Stimulated activated CD4-positive, alpha-beta T cell treated with anti-CD3 and anti-CD28 coated beads, Interleukin-1b, Interleukin-23, amount 100 ng/mL, for 4 hours (primary cell): ENCODE results near the gene ADCK1.
"Not testable (repeated sequence)": the region's sequence is repeated elsewhere in the genome, so short reads cannot be mapped to it uniquely, and the experiment has no call there.

Source experiments
- DNase-seq, 2 donors: peaks; one replicate each; pipeline ENCODE4 v3.0.0-alpha.2; 2020; ENCODE audit warnings: low read depth in 2 of 2

Gene ADCK1

DNA sequence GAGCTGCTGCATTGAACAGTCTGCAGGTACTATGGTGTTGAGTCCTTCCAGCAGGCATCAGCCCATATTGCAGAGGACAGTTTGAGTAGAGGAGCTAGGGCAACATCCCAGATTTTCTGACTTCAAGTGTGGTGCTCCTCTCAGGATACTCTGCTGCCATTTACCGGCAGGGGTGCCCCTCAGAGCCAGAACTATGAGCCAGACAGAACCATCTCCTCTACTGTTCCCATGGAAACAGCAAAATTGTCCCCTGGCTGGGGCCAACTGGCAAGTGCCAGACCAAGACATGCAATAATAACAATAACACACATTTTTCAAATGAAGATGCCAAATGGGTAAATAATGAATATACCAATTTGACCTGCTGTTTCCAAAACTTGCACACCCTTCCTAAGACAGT, 102.9 kb downstream of the ADCK1 start:
- DNase-seq, result no peak

DNA sequence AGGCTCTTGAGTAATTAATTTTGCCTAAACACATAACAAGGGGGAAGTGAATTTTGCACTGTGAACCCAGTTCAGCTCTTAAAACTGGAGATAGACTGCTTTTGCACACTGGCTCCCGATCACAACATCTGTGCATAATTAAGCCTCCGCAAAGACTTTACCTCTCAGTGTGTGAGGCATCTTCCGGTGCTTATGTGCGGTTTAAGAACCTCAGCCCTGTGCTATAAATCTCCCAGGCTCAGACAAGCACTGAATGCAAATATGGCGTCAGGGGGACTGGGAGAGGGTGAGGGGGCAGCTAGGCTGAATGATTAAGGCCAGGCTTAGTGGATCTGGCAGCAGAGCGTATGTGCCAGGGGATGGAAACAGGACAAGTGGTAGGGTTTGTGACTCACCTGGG, 103.3 kb downstream of the ADCK1 start:
- DNase-seq, result no peak

DNA sequence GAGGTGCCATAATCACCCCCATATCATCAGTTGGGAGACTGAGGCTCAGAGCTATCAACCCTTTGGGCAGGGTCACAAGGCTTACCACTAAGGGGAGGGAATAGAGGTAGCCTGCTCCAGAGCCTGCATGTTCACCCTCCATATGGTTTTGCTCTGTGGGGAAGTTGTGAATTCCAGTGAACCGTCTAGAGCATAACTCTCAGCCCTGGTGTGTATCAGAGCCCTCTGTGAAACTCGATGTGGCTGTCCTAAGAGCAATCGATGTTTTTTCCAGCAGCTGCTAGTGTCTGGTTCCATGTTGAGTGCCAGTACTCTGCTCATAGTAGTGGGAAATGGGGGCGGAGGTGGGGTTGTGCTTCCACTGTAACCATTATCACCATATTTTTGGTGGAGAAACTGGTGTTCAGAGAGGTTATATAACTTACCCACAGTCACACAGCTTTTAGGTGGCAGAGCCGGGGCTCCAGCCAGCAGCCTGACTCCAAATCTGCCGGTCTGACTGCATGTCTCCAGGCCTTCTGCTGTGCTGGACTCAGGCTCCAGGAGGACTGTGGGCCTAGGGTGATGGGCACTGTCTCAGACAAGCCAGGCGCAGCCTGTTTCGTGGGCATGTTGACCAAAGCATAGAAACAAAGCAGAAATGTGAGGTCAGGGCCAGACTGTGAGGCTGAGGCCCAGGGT, 104.2 kb downstream of the ADCK1 start:
- DNase-seq, result no peak

DNA sequence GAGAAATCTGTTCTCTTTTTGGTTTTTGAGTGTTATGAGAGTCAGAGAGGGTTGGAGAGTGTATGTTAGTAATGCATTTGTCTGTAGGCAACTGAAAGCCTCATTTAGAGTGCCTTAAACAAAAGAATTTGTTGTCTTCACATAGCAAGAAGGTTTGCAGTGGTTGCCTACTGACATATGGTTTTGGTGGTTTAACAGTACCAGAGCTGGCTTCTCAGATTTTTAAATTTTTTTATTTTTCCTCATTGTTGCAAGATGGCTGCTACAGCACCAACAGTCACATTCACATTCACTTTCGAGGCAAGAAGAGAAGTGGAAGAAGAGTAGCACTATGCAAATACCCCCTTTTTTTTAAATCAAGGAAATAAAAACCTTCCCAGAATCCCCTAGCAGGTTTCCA, 106.5 kb downstream of the ADCK1 start:
- no peak for DNase-seq

DNA sequence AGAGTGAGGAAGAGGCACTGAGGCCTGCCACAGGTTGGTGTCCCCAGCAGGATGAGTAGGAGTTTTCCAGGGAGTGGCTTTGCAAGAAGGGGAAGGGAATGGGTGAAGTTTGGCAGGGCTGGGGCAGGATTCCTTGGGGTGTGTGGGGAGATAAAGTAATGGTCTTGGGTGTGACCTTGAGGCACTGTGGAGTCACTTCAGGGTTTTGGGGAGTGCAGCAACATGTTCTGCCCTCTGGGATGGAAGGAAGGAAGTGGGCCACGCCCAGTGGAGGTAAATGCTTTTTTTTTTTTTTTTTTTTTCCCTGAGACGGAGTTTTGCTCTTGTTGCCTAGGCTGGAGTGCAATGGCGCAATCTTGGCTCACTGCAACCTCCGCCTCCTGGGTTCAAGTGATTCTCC, 108.9 kb downstream of the ADCK1 start:
- no peak for DNase-seq

DNA sequence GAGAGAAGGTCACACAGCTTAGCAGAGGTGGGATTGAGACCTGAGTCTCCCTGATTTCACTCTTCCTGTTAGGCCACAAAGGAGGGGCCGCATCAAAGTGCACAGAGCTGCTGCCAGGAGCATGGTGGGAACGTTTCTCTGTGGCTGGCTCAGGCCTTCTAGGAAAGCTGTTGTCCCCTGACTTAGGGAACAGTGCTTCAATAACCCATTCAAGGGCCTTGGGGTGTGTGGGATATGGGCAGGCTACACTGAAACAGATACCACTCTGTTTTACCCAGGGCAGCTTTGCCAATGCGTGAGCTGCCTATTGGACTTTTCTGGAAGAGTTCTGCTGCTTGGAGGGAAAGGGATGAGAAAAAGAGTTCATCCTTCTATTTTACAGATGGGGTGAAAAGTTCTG, 110.0 kb downstream of the ADCK1 start:
- no peak for DNase-seq

DNA sequence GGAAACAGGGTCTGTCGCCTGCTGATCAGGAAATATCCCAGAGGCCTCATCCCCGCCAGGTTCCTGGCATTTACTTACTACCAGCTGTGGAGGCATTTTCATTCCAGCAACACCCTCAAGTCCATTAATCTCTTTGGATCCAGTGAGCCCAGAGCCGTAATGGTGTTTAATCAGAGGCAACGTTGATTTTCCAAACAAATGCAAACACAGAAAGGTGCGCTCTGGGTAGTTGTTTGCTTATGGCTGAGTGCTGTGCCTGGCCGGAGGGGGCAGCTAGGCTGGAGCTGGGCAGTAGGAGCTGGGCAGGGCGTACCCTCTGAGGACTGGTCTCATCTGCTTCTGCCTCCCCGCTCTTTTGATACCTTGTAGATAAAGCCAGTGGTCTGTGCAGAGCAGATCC, 110.6 kb downstream of the ADCK1 start:
- DNase-seq, result no peak

DNA sequence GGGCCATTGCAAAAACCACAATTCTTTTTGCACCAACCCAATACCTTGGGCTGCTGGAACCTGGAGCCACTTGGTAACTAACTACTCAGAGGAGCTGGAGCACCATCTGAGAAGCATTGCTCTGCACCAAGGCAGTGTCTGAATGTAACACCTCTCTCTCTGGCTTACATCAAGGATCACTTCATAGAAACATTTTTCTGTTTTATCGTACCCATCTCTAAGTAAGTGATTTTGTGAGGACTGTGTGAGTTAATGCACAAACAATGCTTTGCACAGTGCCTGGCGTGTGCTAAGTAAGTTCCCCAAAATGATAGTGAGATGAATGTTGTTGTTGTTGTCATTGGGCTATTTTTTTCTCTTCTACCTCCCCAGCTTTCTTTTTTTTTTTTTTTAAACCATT, 111.4 kb downstream of the ADCK1 start:
- no peak for DNase-seq

DNA sequence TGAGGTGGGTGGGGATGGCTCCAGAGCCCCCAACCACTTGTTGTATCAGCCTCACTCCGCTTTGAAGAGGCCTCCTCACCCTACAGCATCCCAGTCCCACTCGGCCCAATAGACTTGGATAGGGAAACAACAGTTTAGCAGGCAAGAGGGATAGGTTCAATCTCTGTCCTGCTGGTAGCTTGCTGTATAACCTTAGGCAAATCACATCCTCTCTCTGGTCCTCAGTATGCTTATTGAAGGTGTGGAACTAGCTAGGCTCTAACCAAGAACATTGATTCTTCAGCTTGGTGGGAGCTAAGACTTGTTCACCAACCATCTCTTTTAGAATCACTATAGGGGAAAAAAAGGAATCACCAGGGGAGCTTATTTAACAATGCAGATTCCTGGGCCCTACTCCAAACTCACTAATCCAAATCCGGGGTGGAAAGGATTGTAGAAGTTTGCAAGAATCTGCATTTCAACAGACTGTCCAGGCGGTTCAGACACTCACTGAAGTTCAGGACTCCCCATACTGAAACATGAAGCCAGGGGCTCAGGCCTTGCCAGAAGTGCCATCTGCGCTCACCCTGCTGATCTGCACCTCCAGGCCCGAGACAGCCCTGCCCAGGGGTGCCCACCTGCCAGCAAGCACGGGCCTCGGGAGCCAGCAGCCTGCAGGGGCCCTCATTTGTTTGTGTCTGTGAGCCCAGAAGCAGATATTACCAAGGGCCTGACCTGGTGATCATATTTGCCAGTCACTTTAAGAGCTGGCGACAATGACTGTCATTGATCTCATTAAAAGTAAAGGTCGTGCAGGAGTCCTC, 113.0 kb downstream of the ADCK1 start:
- no peak for DNase-seq

DNA sequence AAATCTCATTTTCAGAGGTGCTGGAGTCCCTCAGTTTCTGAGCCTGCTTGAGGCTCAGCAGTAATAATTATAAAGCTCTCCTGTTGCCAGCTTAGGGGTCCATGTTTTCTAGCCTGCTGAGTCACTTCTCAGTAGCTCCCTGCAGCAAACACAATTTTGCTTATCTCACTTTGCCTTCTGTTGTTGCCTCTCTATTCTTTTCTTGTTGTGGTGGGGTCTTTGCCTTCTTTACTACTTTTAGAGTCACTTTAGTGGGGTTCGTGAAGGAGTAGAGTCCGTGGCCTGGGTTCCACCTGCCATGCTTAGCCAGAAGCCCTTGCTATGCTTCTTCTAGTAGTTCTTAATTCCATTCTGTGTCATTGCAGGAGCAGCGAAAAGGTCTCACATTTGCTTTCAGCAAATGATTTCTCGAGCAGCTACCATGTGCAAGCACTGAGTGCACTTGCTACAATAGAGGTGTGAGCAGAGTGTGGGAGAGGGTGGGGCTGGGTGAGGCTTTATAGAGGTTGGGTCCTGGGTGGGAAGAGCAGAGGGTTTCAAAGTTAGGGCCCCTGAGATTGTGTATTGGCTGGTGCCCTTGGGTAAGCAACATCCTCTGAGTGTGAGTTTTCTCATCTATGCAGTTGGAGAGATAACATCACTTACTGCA, 114.3 kb downstream of the ADCK1 start:
- DNase-seq, result no peak

DNA sequence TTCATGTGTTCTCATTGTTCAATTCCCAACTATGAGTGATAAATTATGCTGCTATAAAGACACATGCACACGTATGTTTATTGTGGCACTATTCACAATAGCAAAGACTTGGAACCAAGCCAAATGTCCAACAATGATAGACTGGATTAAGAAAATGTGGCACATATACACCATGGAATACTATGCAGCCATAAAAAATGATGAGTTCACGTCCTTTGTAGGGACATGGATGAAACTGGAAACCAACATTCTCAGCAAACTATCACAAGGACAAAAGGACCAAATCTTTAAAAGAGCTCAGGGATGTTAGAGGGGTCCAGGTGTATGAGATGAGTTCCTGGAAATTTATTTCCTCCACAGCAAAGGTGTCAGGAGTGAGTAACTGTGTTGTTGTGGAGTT, 115.5 kb downstream of the ADCK1 start:
- DNase-seq, result not testable (repeated sequence)

DNA sequence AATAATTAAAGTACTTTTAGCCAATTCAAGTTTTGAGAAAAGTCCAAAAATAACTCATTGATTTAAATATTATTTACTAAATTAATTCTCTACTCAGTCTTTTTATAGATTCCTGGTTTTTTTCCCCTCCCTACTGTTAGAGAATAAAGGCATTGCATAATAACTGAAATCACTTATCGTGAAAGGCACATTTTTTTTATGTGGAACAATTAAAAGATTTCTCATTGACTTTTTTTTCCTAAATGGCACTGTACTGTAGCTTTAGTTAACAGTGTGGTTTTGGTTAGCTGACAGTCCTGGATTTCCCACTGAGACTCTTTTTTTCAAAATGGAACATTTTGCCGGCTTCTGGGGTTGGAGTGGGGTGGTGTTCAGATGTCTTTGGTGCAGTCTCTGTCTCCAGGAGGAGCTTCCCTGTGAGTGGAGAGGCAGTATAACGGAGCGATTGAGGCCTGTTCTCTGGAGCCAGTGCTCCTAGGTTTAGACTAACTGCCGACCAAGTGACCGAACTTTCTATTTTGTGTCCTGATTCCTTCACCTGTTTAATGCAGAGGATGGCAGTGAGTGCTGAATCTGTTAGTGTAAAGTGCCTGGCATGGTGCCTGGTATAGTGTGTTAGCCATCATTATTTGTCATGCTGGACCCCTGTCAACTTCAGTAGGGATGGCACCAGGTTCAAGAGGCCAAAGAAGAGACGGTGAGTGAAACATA, 117.7 kb downstream of the ADCK1 start:
- no peak for DNase-seq

DNA sequence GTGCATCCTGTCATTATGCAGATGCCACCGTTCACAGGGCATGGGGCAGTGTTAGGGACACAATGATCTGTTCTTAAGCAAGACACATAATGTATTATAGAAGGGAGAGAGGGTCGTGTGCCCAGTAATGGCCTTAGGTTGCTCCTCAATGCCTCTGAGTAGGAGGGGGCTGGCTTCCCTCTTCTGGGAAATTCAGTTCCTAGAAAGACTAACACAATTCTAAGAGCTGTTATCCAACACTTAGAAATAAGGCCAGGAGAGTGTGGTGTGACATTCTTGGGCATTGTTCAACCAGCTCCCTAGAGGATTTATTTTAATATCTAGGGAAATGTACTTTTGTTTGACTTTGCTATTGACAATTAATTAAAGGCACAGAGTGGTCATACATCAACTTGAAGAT, 118.5 kb downstream of the ADCK1 start:
- no peak for DNase-seq

DNA sequence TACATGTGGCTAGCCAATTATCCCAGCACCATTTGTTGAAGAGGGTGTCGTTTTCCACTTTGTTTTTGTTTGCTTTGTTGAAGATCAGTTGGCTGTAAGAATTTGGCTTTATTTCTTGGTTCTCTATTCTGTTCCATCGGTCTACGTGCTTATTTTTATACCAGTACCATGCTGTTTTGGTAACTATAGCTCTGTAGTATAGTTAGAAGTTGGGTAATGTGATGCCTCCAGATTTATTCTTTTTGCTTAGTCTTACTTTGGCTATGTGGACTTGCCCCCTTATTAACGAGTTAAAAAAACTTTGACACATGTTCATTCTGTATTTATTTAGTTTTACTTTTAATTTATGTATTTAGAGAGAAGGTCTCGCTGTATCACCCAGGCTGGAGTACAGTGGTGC, 120.4 kb downstream of the ADCK1 start:
- DNase-seq, result no peak

DNA sequence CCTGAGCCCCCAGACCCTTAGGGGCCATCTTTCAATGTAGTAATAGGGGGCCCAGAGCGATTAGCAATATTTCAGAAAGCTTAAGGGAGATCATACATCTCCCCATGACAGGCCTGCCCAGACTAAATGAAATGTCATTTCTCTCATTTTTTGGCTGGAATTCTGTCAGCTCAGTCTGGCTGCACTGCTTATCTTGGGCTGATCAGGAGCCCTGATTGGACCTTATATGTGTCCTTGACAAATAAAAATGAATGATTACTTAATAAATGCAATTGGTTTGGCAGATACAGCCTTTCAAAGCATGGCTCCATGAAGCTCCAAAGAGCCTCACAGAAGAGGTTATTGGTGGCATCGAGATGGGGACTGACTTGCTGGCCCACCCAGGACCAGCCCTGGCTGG, 121.9 kb downstream of the ADCK1 start:
- DNase-seq, result no peak

DNA sequence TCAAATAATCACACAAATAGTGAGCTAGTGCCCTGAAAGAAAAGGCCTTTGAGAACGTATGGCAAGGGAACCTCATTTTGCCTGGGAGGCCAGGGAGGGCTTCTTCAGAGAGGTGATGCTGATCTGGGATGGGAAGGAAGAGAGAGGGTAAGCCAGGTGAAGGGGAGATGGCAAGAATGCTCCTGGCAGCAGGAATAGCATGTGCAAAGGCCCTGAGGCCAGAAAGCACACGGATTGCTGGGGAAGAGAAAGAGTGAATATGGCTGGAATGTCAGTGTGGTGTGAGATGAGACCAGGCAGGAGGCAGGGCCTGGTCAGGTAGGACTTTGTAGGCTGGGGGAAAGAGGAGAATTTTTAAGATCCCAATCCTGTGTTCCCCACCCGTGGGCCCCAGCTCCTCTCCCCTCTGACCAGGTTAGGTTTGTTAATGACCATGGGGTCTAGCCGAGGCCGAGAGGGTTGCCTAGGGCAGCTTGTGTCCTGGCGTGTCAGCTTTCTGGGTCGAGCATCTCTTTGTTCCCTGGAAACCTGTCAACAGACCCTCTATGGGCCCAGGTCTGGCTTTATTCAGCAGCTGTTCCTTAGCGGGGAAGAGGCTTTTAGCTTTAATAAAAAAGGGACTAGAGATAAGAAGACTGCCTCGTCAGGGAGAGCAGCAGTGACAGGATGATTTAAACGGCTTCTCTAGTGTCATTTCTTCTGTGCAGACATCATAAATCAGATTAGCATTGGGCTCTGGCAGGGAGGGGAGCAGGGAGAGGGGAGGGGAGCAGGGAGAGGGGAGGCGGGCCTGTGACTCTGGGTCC, 123.4 kb downstream of the ADCK1 start:
- no peak for DNase-seq

DNA sequence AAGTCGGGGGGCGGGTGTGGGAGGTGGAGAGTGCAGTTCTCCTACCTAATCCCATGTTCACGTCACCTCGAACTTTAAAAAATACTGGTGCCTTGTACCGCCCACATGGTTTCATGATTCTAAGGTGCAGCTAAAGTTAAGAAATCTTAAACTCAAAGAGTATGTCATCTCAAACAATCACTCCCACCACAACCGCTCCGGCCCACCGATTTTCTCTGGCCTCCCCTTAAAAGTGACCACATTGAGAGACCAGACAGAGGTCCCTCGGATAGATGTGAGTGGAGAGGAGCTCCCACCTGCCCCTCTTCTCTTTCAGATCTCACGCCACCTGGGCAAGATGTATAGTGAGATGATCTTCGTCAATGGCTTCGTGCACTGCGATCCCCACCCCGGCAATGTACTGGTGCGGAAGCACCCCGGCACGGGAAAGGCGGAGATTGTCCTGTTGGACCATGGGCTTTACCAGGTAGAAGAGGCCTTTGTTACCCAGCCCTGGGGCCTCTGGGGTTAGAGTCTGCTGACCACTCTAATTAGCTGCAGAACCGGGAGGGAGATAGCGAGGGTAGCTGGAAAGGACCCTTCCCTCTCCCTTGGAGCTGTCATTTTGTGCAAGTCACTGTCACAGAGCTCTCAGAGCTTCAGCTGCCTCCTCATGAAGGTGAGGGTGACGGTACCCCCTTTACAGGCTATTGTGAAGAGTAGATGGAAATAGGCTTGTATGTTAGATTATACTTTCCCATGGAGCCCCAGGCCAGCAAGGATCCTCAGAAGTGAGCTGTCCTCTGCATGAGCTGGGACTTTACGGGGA, 124.4 kb downstream of the ADCK1 start:
- DNase-seq, result no peak

DNA sequence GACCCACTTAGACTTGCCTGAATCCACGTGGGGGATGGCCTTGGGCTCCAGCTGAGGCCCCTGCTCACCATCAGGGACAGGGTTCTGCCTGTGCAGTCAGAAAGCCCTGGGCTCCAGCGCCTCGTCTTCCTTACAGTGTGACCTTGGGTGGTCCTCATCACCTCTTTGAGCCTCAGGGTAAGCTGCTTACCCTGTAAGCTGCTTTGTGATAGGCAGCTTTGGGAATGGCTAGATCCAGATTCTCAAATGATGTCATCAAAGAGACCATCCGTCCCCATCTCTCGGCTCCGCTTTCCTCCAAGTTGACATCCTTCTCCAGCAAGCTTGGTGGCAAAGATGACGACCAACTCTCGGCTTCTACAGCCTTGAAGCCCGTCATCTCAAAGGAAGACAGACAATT, 127.0 kb downstream of the ADCK1 start:
- DNase-seq, result no peak

DNA sequence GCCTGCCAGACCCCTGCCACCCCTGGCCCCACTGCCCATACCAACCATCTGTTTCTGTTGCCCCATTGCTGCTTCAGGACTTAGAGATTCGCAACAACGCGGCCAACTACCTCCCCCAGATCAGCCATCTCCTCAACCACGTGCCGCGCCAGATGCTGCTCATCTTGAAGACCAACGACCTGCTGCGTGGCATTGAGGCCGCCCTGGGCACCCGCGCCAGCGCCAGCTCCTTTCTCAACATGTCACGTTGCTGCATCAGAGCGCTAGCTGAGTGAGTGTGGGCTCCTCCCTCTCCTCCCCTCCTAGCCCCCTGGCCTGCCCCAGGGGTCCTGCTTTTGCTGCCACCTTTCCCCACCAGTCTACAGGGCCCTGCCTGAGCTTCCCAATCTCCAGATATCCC, 131.5 kb downstream of the ADCK1 start:
- no peak for DNase-seq

DNA sequence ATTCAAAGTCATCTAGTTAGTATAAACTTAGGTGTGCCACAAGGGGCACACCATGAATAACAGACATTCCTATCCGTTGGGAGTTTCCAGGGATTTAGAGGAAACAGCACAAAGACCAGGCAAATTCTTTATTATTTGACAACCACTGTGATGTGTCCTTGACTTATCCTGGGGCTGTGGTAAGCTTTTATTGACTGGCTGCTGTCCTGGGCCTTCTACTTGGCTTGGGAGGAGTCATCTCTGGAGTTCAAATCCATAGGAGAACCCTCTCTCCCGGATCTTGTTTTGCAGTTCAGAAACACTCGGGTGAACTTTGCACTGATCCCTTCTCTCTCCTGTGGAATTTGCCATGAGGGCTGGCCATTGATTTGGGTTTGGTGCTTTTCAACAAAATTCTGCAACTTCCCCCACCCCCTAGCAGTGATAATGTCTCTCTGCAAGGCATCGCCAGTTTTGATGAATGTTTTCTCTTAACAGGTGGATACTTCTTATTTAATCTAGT, 136.3 kb downstream of the ADCK1 start:
- no peak for DNase-seq

DNA sequence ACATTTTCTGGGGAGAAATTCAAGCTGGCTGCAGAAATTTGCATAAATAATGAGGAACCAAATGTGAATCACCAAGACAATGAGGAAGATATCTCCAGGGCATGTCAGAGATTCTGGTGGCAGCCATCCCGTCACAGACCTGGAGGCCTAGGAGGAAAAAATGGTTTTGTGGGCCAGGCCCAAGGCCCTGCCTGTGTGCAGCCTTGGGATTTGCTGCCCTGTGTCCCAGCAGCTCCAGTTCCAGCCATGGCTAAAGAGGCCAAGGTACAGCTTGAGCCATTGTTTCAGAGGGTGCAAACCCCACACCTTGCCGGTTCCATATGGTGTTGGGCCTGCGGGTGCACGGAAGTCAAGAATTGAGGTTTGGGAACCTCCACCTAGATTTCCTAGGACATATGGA, 147.5 kb downstream of the ADCK1 start:
- DNase-seq, result no peak
